Nephron progenitor cell (in vitro differentiated cells): ENCODE measurements around the gene LRPAP1.
A peak's percentile ranks its signal among the peaks of the same experiment; 100 is the strongest.

ENCODE experiments used
- DNase-seq: peaks from one replicate; pipeline ENCODE4 v3.0.0; 2021
- H3K27ac Mint-ChIP-seq: 2 replicates; pipeline ENCODE4 v1.8.0; 2021; ENCODE audit warnings: mild to moderate bottlenecking, moderate library complexity, mixed read lengths
- H3K27me3 Mint-ChIP-seq: 2 replicates; pipeline ENCODE4 v1.8.0; 2021; ENCODE audit warnings: mild to moderate bottlenecking, low read depth, mixed read lengths; ENCODE audit not compliant: poor library complexity
- H3K36me3 Mint-ChIP-seq: 2 replicates; pipeline ENCODE4 v1.8.0; 2021; ENCODE audit warnings: low read depth, mixed read lengths
- H3K4me1 Mint-ChIP-seq: 2 replicates; pipeline ENCODE4 v1.8.0; 2021; ENCODE audit warnings: mixed read lengths
- H3K4me3 Mint-ChIP-seq: 2 replicates; pipeline ENCODE4 v1.8.0; 2021; ENCODE audit warnings: mild to moderate bottlenecking, moderate library complexity, mixed read lengths
- H3K9me3 Mint-ChIP-seq: 2 replicates; pipeline ENCODE4 v1.8.0; 2021; ENCODE audit warnings: mild to moderate bottlenecking, moderate library complexity, mixed read lengths
- CTCF ChIP-seq: fragments of 200-600 bp; sonication (generic); IDR thresholded peaks from 2 replicates; pipeline ENCODE4 v1.5.0; 2021; ENCODE audit warnings: antibody characterized with exemption

The LRPAP1 gene

GRCh38 chr4:3501825-3502425 is 30.3 kb downstream of the LRPAP1 start:
- no peaks in the 10 kb centered on the region for H3K9me3 Mint-ChIP-seq
- no peaks in the 10 kb centered on the region for H3K27me3 Mint-ChIP-seq
- no peak for DNase-seq
- no peak for TF ChIP-seq CTCF
- no peaks in the 10 kb centered on the region for H3K4me1 Mint-ChIP-seq
- H3K4me3 Mint-ChIP-seq: no peak overlapping the region
- H3K36me3 Mint-ChIP-seq: peaks cover 20% of the 10 kb centered on the region
- H3K27ac Mint-ChIP-seq: no peak overlapping the region

- H3K9me3 Mint-ChIP-seq: no peaks in the 10 kb centered on the region
- no peak for TF ChIP-seq CTCF
- peaks cover 13% of the 10 kb centered on the region for H3K36me3 Mint-ChIP-seq
- peak overlapping the region; percentile 45 for H3K27ac Mint-ChIP-seq
- H3K4me1 Mint-ChIP-seq: no peaks in the 10 kb centered on the region
- no peak for DNase-seq
- H3K4me3 Mint-ChIP-seq: no peak overlapping the region
- no peaks in the 10 kb centered on the region for H3K27me3 Mint-ChIP-seq
Observed at GRCh38 chr4:3501126-3501824, 30.9 kb downstream of the LRPAP1 start.

GRCh38 chr4:3500634-3501101 is 31.6 kb downstream of the LRPAP1 start:
- Mint-ChIP-seq H3K27me3 (no peaks in the 10 kb centered on the region), H3K27ac (no peak overlapping the region), H3K4me1 (no peaks in the 10 kb centered on the region), H3K9me3 (no peaks in the 10 kb centered on the region), H3K4me3 (no peak overlapping the region), H3K36me3 (peaks cover 10% of the 10 kb centered on the region)
- TF ChIP-seq CTCF: no peak
- DNase-seq: no peak

GRCh38 chr4:3500111-3500510 is 32.1 kb downstream of the LRPAP1 start:
- Mint-ChIP-seq H3K27me3 (no peaks in the 10 kb centered on the region), H3K9me3 (no peaks in the 10 kb centered on the region), H3K4me1 (no peaks in the 10 kb centered on the region), H3K4me3 (no peak overlapping the region), H3K36me3 (peaks cover 5% of the 10 kb centered on the region), H3K27ac (no peak overlapping the region)
- TF ChIP-seq CTCF: no peak
- no peak for DNase-seq

GRCh38 chr4:3499710-3500109 is 32.5 kb downstream of the LRPAP1 start:
- no peak for DNase-seq
- Mint-ChIP-seq H3K27me3 (no peaks in the 10 kb centered on the region), H3K9me3 (no peaks in the 10 kb centered on the region), H3K4me3 (no peak overlapping the region), H3K4me1 (no peaks in the 10 kb centered on the region), H3K27ac (no peak overlapping the region), H3K36me3 (peaks cover 2% of the 10 kb centered on the region)
- TF ChIP-seq CTCF: no peak
